ENCODE results near the gene CCDC102B.
"Not testable (repeated sequence)": the region's sequence is repeated elsewhere in the genome, so short reads cannot be mapped to it uniquely, and the experiment has no call there.

Gene CCDC102B

DNA sequence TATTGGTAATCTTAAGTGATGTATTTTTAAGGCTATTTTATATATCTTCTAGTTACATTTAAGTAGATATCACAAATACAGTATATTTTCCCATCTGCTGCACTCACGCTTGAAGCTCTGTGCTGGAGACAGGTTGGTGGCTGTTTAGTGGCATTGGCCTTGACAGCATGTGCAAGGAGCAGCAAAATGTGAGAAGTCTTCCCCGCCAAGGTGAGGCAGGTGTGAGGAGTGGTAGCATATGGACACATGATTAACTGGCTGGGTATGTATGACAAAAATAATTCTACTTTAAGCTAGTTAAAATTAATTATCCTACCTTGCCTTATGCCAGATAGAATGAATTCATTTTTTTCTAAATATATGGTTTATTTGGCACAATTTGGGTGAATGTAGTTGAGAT is 117.2 kb downstream of the CCDC102B start:
- no peak for DNase-seq (ENCODE audit: low read depth)

DNA sequence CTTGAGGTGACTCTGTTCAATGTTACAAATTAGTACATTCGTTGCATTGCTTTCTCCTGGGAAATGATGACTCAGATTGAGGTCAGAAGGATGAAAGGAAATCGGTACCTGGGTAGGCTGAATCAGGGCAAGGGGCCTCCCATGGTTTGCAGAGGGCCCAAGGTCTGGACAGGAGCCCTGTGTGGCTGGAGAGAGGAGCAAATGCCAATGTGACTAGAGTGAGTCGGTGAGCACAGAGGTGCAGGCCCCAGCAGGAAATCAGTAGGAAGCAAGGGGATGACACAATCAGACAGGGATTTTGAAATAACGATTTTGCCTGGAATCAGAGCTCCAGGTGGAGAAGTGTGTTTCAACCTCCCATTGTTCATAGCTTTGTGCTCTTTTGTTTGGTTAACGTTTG is 118.9 kb downstream of the CCDC102B start:
- DNase-seq (ENCODE audit: low read depth): no peak

DNA sequence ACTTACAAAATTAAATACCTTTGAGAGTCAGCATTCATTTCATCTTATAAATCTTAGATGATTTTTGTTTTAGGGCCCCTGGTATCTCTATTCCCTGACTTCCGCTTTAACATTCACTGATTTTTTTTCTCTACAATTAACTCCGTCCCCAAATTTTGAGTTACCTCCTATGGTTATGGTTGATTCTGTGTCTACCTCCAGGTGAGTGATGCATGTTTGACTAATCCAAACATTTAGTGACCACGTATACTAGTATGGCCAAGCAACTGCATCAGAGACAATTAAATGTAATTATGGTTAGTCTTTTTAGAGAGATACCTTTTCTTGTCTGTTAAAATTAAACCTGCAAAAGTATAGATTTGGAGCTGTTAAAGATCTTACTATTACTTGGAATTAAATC is 120.3 kb downstream of the CCDC102B start:
- no peak for DNase-seq (ENCODE audit: low read depth)

DNA sequence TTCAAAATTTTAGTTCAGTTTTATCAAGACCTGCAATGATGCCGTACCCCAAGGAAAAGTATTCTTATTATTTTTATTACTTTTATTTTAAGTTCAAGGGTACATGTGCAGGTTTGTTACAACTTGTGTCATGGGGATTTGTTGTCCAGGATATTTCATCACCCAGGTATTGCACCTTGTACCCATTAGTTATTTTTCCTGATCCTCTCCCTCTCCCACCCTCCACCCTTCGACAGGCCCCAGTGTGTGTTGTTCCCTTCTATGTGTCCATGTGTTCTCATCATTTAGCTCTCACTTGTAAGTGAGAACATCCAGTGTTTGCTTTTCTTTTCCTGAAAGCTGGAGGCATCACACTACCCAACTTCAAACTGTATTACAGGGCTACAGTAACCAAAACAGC is 122.0 kb downstream of the CCDC102B start:
- no peak for DNase-seq (ENCODE audit: low read depth)

DNA sequence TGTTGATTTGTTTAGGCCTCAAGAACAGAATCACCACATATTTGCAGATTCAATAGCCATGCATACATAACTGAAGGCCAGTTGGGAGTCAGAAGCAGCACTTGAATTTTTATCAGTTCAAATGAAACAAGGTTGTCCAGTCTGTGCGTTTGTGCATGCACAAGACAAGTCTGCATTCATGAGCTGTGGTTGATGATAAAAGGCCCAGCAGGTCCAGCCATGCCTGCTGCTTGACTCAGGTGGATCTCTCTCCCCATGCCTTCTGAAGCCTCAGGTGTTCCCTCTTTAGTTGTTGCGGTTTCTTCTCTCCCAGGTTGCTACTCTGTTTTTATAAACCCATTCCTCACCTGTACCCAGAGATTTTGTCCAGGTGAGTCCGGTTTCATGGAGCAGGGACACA is 124.5 kb downstream of the CCDC102B start:
- DNase-seq (ENCODE audit: low read depth): no peak

DNA sequence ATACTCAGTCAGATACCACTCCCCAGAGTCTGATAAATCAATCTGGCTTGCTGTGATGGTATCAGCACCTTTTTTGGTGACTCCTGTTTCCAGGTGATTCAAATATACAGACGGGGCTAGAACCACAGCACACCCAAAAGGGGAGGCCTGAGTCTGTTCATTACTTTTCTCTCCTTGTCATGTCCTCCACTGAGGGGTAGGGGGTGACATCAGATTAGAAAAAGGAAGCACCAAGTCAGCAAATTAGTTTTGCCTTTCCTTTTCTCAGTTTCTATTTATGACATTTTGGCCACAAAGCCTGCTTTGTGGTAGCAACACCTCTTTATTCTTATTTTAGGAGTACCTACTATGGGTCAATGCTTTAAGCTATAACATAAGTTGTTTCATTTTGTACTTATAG is 127.4 kb downstream of the CCDC102B start:
- DNase-seq (ENCODE audit: low read depth): no peak

DNA sequence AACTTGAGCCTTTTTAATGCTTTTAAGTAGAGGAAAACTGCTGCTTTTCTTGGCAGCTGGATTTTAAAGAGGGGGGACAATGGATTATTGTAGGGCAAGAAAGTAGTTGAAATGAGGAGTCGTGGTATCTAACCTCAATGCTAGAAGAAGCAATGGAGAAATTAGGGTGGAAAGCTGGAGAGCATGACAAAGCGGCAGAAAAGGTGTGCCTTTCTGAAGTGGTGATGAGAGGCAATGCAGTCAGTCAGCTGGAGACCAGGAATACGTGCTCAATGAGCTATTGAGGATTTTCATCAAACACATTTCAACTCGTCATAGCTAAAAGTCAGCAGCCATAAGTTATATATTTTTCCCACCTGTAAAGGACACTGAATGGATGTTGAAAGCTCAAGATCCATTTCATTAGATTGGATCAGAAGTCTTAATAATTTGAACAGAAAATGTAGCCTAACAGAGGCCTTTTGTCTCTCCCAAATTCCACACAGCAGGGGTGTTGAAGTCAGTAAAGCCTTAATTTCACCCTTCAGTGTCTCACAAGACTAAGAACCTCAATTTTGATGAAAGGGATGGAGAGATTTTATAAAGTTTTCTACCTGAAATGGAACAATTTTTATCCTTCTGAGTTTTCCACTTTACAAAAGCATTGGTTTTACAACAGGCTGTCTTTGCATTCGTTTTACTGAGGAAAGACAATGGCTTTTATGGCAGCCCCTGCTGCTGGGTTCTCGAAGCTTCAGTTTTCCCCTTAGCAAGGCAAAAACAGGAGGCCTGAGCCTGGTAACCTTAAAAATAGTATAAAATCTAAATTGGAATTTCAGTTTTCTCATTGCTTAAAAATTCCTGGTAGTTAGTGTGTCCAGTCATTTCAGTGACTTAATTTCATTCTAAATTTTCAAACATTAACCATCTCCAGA is 131.1 kb downstream of the CCDC102B start:
- DNase-seq (ENCODE audit: low read depth): no peak

DNA sequence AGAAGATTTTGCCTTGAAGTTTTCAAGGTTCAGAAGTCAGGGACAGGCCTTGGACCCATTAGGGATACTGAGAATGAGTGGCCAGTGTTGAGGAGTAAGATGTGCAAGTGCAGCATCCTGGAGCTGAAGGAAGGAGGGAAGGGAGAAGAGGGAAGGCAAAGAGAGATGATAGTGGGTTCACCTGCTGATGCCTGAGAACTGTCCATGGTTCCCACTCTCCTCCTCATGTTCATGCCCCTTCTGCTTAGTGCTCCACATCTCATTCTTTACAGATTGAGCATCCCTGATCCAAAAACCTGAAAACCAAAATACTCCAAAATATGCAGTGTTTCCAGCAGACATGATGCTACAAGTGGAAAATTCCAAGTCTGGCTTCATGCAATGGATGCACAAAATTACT is 137.8 kb downstream of the CCDC102B start:
- no peak for DNase-seq (ENCODE audit: low read depth)

DNA sequence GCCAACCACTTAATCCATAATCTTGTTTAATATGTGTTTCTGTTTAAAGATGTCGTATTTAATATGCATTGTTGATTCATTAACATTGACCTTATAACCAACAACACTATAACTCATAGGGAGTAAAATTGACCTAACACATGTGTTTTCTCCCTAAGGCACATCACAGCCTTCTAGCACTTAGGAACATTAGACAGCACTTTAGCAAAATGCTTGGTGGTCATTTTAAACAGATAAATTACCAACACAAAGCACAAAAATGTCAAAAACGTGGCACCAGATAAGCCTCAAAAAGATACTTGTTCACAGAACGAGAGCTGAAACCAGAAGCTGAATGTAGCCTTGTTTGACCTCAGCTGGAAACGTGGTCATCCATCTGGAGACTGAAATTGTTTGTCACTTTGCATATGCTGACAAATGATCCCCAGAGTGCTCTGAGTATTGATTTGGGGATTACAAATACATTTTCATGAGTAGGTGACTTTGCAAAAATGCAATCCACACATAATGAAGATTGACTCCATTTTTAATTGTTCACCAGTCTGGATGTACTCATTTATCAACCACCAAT is 139.2 kb downstream of the CCDC102B start:
- no peak for DNase-seq (ENCODE audit: low read depth)

DNA sequence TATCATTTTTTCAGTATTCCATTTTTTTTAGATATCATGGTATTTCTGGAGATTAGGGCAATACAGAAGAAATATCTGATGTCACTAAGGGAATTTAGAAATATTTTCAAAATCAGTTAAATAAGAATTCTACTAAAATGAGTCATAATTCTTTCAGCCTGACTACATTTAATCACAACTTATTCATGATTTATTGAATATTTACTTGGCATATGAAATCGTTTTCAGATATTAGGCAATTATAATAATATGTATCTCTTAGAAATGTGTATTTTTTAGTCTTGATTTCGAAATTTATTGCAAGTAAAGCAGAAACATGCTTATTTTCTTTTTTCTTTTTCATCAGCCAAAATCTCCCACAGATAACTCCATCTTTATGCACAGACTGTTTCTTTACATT is 142.2 kb downstream of the CCDC102B start:
- no peak for DNase-seq (ENCODE audit: low read depth)

DNA sequence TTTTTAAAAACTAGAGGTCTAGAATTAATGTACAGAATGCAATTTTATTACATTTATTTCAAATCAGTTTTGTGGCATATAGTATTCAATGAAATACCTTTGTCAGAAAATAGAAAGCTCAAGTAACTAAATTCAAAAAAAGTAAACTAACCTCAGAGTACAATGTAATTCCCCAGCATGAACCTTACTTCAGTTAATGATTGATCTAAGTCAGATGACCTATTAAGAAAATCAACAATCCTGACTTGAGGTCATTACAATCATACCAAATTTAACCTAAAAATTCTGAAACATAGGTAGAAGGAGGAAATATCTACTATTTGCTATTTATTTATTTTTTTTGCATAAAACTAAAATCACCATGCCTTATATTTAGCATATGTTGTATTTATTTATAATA is 142.9 kb downstream of the CCDC102B start:
- DNase-seq (ENCODE audit: low read depth): no peak

DNA sequence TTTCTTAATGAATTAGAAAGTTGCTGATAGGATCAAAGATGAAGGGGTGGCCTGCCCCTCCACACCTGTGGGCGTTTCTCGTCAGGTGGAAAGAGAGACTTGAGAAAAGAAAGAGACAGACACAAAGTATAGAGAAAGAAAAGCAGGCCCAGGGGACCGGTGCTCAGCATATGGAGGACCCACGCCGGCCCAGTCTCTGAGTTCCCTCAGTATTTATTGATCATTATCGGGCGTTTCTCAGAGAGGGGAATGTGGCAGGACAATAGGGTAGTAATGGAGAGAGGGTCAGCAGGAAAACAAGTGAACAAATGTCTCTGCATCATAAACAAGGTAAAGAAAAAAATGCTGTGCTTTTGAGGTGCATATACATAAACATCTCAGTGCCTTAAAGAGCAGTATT is 144.3 kb downstream of the CCDC102B start:
- no peak for DNase-seq (ENCODE audit: low read depth)

DNA sequence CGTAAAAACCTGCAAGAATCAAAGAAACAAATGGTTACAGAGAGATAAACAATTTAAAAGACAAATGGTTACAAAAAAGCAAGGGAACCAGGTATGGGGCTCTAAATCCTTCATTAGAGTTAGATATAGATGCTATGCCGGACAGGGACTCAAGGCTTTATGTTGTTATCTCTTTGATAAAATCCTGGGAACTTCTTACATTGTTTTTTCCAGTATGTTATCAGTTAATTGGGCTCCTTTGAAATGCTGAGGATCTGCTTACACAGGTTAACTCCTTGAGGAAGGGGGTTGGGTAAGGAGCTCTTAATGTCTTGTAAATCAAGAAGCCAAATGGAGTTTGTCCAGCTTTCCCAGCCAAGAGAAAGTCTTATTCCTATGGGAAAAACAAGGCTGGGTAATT is 146.0 kb downstream of the CCDC102B start:
- DNase-seq (ENCODE audit: low read depth): not testable (repeated sequence)

DNA sequence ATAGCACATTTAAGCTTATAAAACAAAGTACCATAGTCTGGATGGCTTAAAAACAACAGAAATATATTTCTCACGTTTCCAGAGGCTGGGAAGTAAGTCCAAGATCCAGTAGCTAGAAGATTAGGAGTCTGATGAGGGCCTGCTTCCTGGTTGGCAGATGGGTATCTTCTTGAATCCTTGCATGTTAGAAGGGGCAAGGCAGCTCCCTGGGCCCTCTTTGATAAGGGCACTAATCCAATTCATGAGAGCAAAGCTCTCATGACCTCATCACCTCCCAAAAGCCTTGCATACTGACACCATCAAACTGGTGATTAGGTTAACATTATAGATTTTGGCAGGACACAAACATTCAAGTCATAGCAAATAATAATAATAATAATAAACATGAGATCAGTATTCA is 146.4 kb downstream of the CCDC102B start:
- no peak for DNase-seq (ENCODE audit: low read depth)

DNA sequence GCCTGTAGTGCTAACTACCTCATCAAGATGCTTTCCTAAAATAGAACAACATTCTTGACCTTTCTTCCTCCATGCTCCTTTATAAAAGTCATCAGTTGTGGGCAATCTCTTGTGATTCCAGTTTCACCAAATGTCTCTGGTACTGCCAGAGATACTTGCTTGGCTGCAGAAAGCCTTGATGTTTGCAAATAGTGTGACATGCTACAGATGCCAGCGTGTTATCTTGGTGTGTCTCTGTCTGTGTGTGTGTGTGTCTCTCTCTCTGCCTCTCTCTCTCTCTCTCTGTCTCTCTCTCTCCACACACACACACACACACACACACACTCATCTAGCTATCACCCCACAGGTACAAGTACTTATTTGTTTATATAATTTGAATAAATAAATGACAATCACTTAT is 146.9 kb downstream of the CCDC102B start:
- no peak for DNase-seq (ENCODE audit: low read depth)

DNA sequence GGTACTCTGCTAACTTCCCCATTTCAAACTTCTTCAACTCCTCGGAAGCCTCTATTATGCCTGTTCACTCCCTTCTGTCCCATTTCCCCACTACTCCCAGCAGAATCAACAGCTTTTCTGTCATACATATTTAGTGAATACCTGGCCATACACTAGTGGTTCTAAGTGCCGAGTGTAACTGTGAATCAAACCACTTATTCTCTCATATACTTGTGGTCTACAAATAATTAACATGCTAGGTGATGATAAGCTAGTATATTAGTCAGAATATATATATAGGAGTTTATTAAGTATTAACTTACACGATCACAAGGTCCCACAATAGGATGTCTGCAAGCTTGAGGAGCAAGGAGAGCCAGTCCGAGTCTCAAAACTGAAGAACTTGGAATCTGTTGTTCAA is 150.7 kb downstream of the CCDC102B start:
- DNase-seq (ENCODE audit: low read depth): no peak

DNA sequence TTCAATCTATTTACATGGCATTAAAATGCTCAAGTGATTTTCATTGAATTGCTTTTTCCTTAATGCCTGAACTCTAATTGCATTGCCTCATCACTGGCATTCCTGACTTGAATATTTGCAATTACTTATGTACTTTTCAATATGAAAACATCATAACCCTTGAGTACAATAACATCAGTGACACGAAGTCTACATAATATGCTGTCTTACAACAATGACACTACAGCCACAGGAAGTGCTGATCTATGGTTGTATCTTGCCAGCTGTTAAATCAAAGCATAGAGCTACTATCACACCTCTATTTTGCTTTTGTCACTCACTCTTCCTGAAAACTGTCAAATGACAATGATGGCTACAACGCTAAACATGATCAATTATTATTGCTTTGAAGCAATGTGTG is 156.9 kb downstream of the CCDC102B start:
- no peak for DNase-seq (ENCODE audit: low read depth)

DNA sequence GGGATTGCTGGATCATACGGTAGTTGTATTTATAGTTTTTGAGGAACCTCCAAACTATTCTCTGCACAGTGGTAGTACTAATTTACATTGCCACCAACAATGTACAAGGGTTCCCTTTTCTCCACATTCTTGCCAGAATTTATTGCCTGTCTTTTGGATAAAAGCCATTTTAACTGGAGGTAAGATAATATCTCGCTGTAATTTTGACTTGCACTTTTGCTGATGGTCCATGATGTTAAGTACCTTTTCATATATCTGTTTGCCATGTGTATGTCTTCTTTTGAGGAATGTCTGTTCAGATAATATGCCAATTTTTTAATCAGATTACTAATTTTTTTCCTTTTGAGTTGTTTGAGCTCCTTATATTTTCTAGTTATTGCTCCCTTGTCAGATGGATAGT is 158.8 kb downstream of the CCDC102B start:
- DNase-seq (ENCODE audit: low read depth): no peak

DNA sequence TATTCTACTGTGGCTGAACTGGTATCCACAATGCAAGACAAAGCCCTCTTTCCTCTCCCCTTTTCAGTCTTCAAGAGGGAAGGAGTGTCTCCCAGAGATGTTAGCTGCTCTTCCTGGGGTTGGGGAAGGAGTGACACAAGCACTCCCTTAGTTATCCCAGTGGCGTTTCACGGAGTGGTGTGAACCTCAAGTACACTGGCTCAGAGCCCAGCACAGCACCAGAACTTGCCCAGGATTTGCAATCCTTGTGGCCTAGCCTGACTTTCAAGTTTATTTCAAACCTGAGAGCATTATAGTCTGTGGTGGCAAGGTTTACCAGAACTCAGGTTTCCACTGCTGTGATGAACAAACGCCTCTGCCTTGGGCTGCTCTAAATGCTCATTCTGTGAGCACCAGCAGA is 162.5 kb downstream of the CCDC102B start:
- DNase-seq (ENCODE audit: low read depth): no peak

DNA sequence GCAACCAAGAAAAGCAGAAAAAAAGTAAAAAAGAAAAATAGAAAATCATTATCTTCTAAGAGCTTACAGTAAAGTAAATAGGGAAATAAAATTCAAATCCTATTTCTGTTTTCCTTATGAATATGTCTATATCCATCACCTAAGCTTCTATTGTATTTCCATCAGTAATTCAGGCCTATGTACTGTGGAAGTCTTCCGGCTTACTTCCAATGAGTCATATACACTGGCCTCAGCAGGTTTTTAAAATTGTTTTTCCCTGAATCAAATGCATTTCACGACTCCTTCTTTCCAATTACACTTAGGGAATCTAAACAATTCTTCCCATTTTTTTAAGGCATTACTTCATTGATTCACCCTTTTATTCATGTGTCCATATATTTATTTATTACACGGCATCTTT is 164.7 kb downstream of the CCDC102B start:
- DNase-seq (ENCODE audit: low read depth): no peak

DNA sequence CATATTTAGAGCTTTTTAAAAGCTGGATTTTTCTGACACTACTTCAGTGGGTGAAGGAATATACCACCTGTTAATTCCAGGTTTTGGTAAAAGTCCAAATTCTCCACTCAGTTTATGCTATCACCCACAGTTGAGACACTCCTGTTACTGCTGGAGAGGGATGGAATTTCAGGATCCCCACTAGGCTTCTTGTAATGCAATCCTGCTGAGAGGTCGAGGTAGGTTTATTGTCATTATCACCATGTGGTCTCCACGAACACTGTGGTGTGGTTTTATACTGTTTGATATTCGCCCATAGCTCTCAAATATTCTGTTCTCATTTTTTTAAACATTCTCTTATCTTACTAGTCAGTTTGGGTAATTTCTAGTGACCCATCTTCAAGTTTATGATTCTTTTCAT is 167.9 kb downstream of the CCDC102B start:
- no peak for DNase-seq (ENCODE audit: low read depth)

DNA sequence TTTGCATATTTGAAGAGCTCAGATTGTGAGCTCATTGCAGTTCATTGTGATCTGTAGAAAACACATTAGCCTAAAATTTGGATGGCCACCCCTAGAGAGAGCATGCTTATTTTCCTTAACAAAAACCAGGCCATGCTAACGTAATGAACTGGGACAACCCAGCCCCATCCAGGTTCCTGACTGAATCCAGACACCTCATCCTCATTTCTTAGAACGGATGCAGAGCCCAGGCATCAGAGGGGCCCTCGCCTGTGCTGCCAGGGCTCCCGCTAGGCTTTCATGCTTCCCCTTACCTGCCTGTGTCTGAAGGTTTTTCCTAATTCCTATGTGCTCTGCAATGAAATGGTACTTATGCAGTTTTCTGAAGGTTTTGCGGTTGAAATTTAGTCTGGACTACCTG is 171.1 kb downstream of the CCDC102B start:
- no peak for DNase-seq (ENCODE audit: low read depth)

DNA sequence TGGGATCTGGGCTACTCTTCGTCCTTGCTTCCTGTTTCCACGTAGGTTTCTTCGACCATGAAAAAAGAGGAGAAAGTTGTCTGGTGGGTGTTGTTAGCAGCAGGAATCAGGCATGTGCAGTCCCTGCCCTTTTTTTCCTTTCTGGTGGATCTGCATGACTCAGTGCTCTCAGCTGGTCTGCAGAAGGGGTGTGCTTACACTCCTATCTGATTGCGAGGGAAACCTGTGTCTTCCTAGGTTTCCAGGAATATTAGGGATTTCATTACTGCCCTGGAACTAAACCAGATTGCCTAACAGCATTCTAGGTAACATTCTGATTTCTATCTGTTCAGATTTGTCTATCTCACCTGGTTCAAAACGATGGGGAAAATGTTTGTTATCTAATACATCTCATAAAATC is 174.3 kb downstream of the CCDC102B start:
- DNase-seq (ENCODE audit: low read depth): no peak

DNA sequence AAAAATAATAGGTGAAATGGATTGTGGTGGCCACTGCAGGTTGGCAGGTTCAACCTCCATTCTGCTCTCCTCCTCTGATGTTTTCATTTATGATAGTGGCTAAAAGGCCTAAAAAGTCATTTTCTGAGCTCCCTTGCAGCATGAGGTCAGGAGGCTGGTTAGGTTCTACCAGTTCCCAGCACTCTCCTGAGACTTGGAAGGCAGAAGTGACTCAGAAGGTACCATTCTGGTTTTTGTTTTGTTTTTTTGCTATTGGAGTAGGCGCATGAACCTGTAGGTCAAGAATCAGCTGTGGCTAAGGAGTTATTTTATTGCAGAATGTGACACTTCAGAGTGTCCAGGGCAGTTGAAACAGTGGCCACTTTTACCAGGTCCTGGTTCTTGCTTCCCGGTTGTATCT is 181.9 kb downstream of the CCDC102B start:
- no peak for DNase-seq (ENCODE audit: low read depth)
